Hair follicle dermal papilla cell (primary cell): ENCODE results near the gene TTC8. TPM values are rescaled to one million over a fixed set of nuclear protein-coding genes. Genes with fewer than 3 reads are reported as not detected.

Source experiments
- small RNA-seq: library from RNA; depleted of rRNA; stranded (forward); fragments of <200 nt; gene quantifications from one replicate; pipeline ENCODE3, GENCODE V24; 2012
- total RNA-seq: library from RNA; depleted of rRNA; stranded (reverse); fragments of >200 nt; gene quantifications from 2 replicates; pipeline ENCODE4 v1.2.3, GENCODE V29; 2012

TTC8 gene
- total RNA-seq: 32.1 and 39.6 TPM in 2 replicates

DNA sequence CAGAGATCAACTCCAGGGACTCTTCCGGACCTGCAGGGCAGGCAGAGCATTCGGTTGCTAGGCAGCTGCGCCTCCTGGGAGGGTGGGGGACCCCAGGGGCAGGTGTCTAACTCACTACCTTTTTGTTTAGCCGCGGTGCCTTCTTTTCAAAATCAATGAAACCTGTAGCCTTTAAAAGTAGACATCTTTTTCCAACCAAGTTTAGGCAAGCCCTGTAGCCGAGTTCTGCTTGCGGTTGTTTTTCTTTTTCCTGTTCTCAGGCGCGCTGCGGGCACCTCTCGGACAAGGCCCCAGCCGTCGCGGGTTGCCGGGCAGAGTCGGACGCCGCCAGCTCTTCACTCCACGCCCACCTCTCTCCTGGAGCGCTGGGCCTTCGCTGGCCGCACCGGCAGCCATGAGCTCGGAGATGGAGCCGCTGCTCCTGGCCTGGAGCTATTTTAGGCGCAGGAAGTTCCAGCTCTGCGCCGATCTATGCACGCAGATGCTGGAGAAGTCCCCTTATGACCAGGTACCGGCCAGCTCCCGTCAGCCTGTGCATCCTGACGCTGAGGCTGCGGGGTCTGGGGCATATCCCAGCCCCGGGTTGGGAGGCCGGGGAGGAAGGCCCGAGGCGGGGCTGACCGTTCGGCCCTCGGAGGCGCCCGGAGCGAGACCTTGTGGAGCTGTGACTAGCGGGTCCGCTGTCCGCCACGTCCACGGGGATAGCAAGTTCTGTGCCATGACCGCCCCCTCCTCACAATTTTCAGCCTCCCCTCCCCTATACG is at the start of gene TTC8:
Gene TTC8 (plus strand): TSS at position 338 of the 764 bp plus-strand sequence. CDS start 57 bp downstream, at position 395.

GRCh38 chr14:88792473-88793258 is 31.8 kb upstream of the TTC8 start, which contains the start of gene EML5:
TSS of gene EML5 (minus strand) at chr14:88792953. CDS start at chr14:88792503, 450 bp downstream.

Small RNA genes lying within 50 kb of the gene (small RNA-seq; reads per million reads assigned to genes)
- gene RF00019 (not detected), gene RNU4-92P (not detected)

Other genes with a start within 250 kb of the TTC8 start
- gene EML5, start 31.7 kb upstream of the TTC8 start, total RNA-seq: 0.12 and 0.81 TPM in 2 replicates